Astrocyte of the cerebellum (primary cell): ENCODE data around the gene DUOX2.
"Not testable (repeated sequence)": the region's sequence is repeated elsewhere in the genome, so short reads cannot be mapped to it uniquely, and the experiment has no call there.

Experiments used
- DNase-seq: peaks from one replicate; pipeline ENCODE4 v3.0.0-alpha.2; 2011; ENCODE audit warnings: low read depth
- H3K4me3 ChIP-seq: 2 replicates; pipeline ENCODE4 v1.5.1; 2011; ENCODE audit warnings: mild to moderate bottlenecking, low read depth, low read length, moderate library complexity
- in situ Hi-C: cut with HindIII; loops from 2 replicates; pipeline ENCODE4 v1.10.0; 2017; ENCODE audit warnings: low sequenced_read_pairs
- TF ChIP-seq, protein P1 (sequence below): IDR thresholded peaks from 2 replicates; pipeline ENCODE4 v1.5.1; 2012; ENCODE audit warnings: low read length, low read depth, moderate library complexity, mild to moderate bottlenecking; ENCODE audit errors: missing control alignments

DUOX2 gene

DNA sequence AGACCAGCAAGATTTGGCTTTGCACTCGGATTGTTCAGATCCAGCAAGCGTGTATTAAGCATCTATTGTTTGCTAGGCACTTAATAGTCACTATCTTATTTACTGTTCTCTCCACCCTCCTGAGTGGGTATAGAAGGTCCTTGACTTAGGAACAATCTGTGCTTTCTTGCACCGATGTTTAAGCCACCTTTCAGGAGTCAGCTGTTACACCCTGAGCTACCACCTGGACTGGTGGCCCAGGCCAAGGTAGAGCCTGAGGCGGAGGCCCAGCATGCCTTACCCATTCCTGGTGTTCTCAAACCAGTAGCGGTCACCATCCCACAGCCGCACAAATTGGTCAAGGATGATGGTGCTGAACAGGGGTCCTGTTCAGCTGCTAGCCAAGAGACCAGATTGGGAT, 25.8 kb upstream of the DUOX2 start:
- TF ChIP-seq, protein P1, sequence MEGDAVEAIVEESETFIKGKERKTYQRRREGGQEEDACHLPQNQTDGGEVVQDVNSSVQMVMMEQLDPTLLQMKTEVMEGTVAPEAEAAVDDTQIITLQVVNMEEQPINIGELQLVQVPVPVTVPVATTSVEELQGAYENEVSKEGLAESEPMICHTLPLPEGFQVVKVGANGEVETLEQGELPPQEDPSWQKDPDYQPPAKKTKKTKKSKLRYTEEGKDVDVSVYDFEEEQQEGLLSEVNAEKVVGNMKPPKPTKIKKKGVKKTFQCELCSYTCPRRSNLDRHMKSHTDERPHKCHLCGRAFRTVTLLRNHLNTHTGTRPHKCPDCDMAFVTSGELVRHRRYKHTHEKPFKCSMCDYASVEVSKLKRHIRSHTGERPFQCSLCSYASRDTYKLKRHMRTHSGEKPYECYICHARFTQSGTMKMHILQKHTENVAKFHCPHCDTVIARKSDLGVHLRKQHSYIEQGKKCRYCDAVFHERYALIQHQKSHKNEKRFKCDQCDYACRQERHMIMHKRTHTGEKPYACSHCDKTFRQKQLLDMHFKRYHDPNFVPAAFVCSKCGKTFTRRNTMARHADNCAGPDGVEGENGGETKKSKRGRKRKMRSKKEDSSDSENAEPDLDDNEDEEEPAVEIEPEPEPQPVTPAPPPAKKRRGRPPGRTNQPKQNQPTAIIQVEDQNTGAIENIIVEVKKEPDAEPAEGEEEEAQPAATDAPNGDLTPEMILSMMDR, result no peak
- DNase-seq, result no peak
- no peak overlapping the region for H3K4me3 ChIP-seq
- in situ Hi-C loops, result no loop called here

DNA sequence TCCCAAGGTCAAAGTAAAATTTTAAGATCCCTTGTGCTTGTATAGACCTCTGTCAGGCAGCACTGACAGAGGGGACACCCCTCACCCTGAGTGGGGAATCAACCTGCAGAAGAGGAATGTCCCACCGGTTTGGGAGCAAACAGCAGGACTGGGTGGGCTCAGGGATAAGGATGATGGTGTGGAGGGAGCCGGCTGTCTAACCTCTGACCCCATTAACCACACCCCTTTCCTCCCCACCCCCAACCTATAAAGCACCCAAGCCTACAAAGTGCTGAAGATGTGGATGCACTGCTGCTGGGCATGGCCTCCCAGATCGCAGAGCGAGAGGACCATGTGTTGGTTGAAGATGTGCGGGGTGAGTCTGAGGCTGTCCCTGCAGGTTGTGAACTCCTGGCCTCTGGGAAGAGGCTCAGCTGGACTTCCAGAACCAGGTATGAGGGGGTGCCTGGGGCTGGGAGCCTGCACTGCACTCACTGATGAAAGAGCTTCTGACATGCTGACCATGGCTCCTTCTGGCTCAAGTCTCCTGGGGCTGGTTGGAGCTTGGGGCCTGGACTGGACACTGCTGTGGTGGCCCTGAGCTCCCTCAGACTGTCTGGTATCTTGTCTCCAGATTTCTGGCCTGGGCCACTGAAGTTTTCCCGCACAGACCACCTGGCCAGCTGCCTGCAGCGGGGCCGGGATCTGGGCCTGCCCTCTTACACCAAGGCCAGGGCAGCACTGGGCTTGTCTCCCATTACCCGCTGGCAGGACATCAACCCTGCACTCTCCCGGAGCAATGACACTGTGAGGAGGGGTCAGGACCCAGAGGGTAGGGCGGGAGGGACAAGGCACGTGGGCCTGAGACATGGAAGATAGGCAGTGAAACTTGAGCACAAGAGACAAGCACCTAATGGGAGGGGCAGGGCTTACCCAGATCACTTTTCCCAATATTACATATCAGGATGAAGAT, 25.1 kb upstream of the DUOX2 start:
- TF ChIP-seq, protein P1, result no peak
- H3K4me3 ChIP-seq, result no peak overlapping the region
- in situ Hi-C loops, result no loop called here
- no peak for DNase-seq

DNA sequence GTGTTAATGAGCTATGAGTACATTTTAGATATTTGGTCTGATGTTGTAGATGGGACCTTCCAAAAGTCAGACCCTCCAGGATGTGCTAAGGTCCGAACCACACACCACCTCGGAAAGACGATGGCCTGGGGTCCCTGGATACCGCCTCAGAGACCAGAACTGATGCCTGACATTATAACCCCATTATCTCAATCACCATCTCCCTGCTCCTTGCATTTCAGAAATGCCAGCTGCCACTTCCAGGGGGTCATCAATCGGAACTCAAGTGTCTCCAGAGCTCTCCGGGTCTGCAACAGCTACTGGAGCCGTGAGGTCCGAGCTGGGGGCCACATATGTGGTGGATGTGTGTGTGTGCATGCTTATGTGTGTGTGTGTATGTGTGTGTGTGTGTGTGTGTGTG, 23.7 kb upstream of the DUOX2 start:
- in situ Hi-C loops, result no loop called here
- DNase-seq, result no peak
- TF ChIP-seq, protein P1, result no peak
- H3K4me3 ChIP-seq, result no peak overlapping the region

DNA sequence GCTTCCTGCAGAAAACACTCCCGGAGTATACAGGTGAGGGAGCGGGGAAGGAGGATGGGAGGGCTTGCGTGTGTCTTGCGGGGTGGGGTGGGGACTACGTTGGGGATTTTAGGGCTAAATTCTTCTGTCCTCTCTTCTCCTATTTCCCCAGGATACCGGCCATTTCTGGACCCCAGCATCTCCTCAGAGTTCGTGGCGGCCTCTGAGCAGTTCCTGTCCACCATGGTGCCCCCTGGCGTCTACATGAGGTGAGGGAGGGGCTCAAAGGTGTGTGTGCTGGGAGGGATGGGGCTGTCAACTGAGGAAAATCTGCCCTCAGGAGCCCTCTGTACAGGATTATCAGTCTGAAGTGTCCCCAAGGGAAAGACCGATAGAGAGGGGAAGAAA, 22.4 kb upstream of the DUOX2 start:
- DNase-seq, result no peak
- H3K4me3 ChIP-seq, result no peak overlapping the region
- TF ChIP-seq, protein P1, result peak; percentile 36
- in situ Hi-C loops, result no loop called here

DNA sequence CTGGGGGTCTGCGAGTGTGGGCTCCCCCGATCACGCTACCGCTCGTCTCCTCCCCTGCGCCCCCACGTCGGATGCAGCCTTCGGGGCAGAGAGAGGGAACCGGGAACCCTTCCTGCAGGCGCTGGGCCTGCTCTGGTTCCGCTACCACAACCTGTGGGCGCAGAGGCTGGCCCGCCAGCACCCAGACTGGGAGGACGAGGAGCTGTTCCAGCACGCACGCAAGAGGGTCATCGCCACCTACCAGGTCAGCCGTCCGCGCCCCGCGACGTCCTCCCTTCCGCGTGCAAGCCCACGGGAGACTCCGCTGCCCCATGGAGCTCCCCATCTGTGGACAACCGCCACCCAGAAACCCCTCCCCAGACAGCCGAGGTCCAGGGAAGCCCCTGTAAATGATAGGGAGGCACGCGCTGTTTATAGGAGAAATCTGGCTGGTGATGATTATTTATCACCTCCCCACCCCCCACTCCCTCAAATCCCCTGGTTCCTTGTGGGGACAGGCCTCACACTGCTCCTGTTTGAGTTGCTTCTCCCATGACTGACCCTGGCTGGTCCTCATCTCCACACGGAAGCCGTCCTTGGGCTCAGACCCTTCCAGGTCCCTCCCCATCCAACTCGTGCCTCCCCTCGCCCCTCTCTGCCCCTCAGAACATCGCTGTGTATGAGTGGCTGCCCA, 21.9 kb upstream of the DUOX2 start:
- H3K4me3 ChIP-seq, in situ Hi-C loops: not testable (repeated sequence)

DNA sequence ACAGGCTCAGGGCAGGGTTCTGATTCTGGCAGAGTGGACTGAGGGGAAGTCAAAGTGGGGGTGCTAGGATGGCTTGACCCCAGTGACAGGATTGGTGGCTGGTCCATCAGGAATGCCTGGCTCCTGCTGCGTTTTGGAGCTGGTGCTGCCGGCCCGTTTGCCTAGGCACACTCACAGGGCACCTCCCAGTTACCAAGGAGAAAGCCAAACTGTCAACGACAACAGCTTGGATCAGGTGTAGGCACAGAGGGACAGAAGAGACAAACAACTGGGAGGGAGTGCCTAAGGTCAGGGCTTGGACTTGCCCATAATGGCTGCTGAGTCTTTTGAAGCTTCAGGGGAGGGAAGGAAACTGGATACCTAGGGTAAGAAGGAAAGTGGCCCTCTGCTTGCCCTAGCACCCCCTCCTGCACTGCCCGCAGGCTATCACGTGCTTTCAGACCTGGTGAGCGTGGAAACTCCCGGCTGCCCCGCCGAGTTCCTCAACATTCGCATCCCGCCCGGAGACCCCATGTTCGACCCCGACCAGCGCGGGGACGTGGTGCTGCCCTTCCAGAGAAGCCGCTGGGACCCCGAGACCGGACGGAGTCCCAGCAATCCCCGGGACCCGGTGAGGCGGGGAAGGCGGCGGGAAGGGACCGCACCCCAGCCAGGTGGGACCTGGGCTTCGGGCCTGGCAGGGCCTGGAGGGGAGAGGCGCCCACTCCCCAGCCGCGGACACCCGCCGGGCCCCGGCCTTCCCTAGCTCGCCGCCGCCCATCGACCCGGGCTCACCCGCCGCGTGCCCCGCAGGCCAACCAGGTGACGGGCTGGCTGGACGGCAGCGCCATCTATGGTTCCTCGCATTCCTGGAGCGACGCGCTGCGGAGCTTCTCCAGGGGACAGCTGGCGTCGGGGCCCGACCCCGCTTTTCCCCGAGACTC, 21.0 kb upstream of the DUOX2 start:
- no peak overlapping the region for H3K4me3 ChIP-seq
- no peak for DNase-seq
- TF ChIP-seq, protein P1, result no peak
- in situ Hi-C loops, result no loop called here

More for the DNA sequence above, 21.9 kb upstream of the DUOX2 start:
- not testable (repeated sequence) for DNase-seq
